Upper lobe of right lung (tissue), 1 donor: Measurements from ENCODE around the gene GBA2. TPM values are rescaled to one million over a fixed set of nuclear protein-coding genes. Genes with fewer than 3 reads are reported as not detected.
A peak's percentile ranks its signal among the peaks of the same experiment; 100 is the strongest.

Experiments
- ATAC-seq: fragments of 200-7000 bp; cut with Tn5 transposase; one replicate; pipeline ENCODE4 v1.9.1; 2020; ENCODE audit warnings: mild to moderate bottlenecking, moderate library complexity
- DNase-seq: peaks from one replicate; pipeline ENCODE4 v3.0.0-alpha.2; 2020
- H3K27ac ChIP-seq: fragments of 200-600 bp; one replicate; pipeline ENCODE4 v1.8.0; 2022
- H3K27me3 ChIP-seq: fragments of 200-600 bp; one replicate; pipeline ENCODE4 v1.8.0; 2022; ENCODE audit warnings: mild to moderate bottlenecking
- H3K36me3 ChIP-seq: fragments of 200-600 bp; one replicate; pipeline ENCODE4 v1.8.0; 2022
- H3K4me1 ChIP-seq: fragments of 200-600 bp; one replicate; pipeline ENCODE4 v1.8.0; 2022
- H3K4me3 ChIP-seq: fragments of 200-600 bp; one replicate; pipeline ENCODE4 v1.8.0; 2022; ENCODE audit warnings: mild to moderate bottlenecking
- H3K9me3 ChIP-seq: fragments of 200-600 bp; one replicate; pipeline ENCODE4 v1.8.0; 2022
- intact Hi-C: fragments of 100-400 bp; cut with DNase I; formaldehyde crosslinking; loops from one replicate; pipeline ENCODE4 v1.11.0; 2022
- total RNA-seq: library from RNA; stranded (reverse); fragmentation: NEBNext Ultra II Directional; extraction: Animal tissue kit (Norgen Biotek cat#: 25700); gene quantifications from one replicate; pipeline ENCODE4 v1.2.1, GENCODE V29; 2021
- TF ChIP-seq, protein P1 (sequence below): fragments of 200-600 bp; IDR thresholded peaks from one replicate; pipeline ENCODE4 v1.8.0; 2022; ENCODE audit warnings: antibody characterized with exemption
- donor health status: DM: no; HTN: yes; CAD: no; lungs with severe emphysema.

GBA2 gene
- total RNA-seq, 1 donor from 2014 or later, result 99.1 TPM

GRCh38 chr9:35771534-35771933 is 22.5 kb upstream of the GBA2 start:
- no peak for ATAC-seq
- H3K4me1 ChIP-seq, result peaks cover 19% of the 10 kb centered on the region
- H3K36me3 ChIP-seq, result no peaks in the 10 kb centered on the region
- TF ChIP-seq, protein P1, sequence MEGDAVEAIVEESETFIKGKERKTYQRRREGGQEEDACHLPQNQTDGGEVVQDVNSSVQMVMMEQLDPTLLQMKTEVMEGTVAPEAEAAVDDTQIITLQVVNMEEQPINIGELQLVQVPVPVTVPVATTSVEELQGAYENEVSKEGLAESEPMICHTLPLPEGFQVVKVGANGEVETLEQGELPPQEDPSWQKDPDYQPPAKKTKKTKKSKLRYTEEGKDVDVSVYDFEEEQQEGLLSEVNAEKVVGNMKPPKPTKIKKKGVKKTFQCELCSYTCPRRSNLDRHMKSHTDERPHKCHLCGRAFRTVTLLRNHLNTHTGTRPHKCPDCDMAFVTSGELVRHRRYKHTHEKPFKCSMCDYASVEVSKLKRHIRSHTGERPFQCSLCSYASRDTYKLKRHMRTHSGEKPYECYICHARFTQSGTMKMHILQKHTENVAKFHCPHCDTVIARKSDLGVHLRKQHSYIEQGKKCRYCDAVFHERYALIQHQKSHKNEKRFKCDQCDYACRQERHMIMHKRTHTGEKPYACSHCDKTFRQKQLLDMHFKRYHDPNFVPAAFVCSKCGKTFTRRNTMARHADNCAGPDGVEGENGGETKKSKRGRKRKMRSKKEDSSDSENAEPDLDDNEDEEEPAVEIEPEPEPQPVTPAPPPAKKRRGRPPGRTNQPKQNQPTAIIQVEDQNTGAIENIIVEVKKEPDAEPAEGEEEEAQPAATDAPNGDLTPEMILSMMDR, result no peak
- H3K9me3 ChIP-seq, result no peaks in the 10 kb centered on the region
- no peak for DNase-seq
- no peaks in the 10 kb centered on the region for H3K27me3 ChIP-seq
- H3K4me3 ChIP-seq, result peak overlapping the region; percentile 8
- peak overlapping the region; percentile 53 for H3K27ac ChIP-seq
- intact Hi-C loops, result no loop called here

- TF ChIP-seq, protein P1, result no peak
- H3K36me3 ChIP-seq, result no peaks in the 10 kb centered on the region
- peaks cover 19% of the 10 kb centered on the region for H3K4me1 ChIP-seq
- ATAC-seq (peak; percentile 68), DNase-seq (no peak)
- peak overlapping the region; percentile 8 for H3K4me3 ChIP-seq
- H3K9me3 ChIP-seq, result no peaks in the 10 kb centered on the region
- peak overlapping the region; percentile 53 for H3K27ac ChIP-seq
- intact Hi-C loops, result no loop called here
- H3K27me3 ChIP-seq, result no peaks in the 10 kb centered on the region
Observed at GRCh38 chr9:35771075-35771433, 22.0 kb upstream of the GBA2 start.

- Histone ChIP-seq H3K4me1 (peaks cover 19% of the 10 kb centered on the region), H3K27ac (no peak overlapping the region), H3K27me3 (no peaks in the 10 kb centered on the region), H3K36me3 (no peaks in the 10 kb centered on the region), H3K9me3 (no peaks in the 10 kb centered on the region), H3K4me3 (no peak overlapping the region)
- TF ChIP-seq, protein P1, result no peak
- DNase-seq (no peak), ATAC-seq (no peak)
- intact Hi-C loops, result no loop called here
Observed at GRCh38 chr9:35769763-35770162, 20.7 kb upstream of the GBA2 start.

DNA sequence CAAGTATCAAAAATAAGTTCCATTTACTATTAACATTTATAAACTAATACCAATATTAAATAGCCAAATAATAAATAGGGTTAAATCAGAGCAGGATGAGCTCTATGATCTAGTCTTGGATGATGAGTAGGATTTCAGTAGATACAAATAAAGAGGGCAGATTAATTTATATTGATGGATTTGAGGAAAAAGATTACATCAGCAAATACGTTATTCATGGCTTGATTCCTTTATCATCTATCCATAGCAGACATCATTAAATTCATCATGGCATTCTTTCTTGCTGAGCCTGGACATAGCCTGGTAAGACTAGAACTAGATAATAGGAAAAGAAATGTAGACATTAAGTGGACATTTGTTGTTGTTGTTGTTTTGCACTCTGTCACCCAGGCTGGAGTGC is 18.4 kb upstream of the GBA2 start:
- H3K36me3 ChIP-seq, result no peaks in the 10 kb centered on the region
- H3K27ac ChIP-seq, result no peak overlapping the region
- no peak for DNase-seq
- no peaks in the 10 kb centered on the region for H3K27me3 ChIP-seq
- H3K4me1 ChIP-seq, result peaks cover 19% of the 10 kb centered on the region
- ATAC-seq, result no peak
- TF ChIP-seq, protein P1, result no peak
- intact Hi-C loops, result no loop called here
- H3K4me3 ChIP-seq, result no peak overlapping the region
- H3K9me3 ChIP-seq, result no peaks in the 10 kb centered on the region

DNA sequence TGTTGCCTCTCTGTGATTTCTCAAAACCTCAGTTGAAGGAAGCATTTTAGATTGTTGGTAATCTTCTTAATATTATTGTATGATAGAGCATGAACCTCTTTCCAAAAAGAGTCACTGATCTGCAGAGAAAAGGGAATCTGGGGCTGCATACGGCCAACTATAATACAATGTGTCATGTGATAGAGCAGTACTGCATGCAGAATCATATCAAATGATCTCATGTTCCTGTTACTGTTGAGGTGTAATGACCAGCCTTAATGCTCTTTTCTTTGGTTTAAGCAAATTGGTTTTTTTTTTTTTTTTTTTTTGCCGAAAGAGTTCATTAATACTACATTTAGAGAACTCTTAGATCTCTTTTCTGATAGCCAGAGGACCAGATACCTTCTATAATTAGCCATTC is 18.0 kb upstream of the GBA2 start:
- DNase-seq (no peak), ATAC-seq (no peak)
- Histone ChIP-seq H3K36me3 (no peaks in the 10 kb centered on the region), H3K9me3 (no peaks in the 10 kb centered on the region), H3K27me3 (no peaks in the 10 kb centered on the region), H3K4me3 (no peak overlapping the region), H3K4me1 (peaks cover 16% of the 10 kb centered on the region), H3K27ac (no peak overlapping the region)
- intact Hi-C loops, result no loop called here
- TF ChIP-seq, protein P1, result no peak

GRCh38 chr9:35763803-35764202 is 14.8 kb upstream of the GBA2 start:
- ATAC-seq (no peak), DNase-seq (no peak)
- Histone ChIP-seq H3K27me3 (no peaks in the 10 kb centered on the region), H3K27ac (no peak overlapping the region), H3K36me3 (no peaks in the 10 kb centered on the region), H3K4me1 (peaks cover 3% of the 10 kb centered on the region), H3K4me3 (no peak overlapping the region), H3K9me3 (no peaks in the 10 kb centered on the region)
- TF ChIP-seq, protein P1, result no peak
- intact Hi-C loops, result no loop called here
